NCI-H2227 treated with DMSO at 0.1 percent for 48 hours (cell line): ENCODE results near the gene ISOC2.
A peak's percentile ranks its signal among the peaks of the same experiment; 100 is the strongest.

Experiments used
- DNase-seq: peaks from one replicate; lab custom pipeline; 2025; lab: John Stamatoyannopoulos, UW

ISOC2 gene

DNA sequence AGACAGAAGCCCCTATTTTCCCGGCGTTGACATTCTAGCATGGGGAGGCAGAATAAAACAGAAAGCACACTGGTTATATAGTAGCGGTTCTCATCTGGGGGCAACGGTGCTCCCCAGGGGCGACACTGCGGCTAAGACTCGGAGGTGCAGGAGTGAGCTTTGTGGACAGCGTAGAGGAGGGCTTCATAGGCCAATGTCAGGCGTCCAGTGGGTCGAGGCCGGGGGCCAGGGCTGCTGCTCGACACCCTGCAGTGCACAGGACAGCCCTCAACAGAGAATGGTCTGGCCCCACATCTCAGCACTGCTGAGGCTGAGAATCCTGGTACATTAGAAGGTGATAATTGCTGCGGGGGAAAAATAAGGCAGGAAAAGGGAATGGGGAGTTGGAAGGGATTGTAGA lies 16.5 kb upstream of the ISOC2 start:
- no peak for DNase-seq

DNA sequence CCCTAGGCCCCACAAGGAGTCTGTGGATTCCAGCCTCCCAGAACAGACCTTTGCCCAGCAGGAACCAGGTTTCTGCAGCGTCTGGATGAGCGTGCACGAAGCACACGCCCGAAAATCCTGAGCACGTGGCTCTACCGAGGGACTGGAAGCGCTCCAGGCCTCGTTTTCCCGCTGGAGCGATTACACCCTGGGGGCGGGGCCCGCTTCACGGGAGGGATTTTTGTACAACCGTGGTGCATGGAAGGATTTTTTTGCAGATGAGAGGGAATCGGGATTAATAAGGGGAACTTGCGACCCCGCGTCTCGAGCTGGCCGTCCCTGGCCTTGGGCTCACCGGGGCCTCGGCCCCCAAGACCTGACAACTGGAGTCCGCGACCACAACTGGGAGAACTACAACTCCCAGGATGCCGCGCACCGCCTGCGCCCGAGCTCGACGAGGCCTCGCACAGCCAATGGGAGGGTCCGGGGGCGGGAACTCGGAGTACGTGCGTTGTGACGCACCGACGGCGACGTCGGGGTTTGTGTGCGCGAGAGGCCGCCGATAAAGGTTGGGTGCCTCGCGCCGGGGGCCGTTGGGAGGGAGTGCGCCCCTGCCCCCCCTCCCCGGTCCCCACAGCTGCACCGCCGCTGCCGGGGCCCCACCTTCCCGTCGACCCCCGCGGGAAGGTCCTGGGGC lies 14.8 kb upstream of the ISOC2 start, which contains the start of gene ZNF628:
Gene ZNF628 (plus strand): TSS at position 518 of the 676 bp plus-strand sequence. CDS start 3,294 bp downstream, outside the sequence.
- DNase-seq, result peak; percentile 100

DNA sequence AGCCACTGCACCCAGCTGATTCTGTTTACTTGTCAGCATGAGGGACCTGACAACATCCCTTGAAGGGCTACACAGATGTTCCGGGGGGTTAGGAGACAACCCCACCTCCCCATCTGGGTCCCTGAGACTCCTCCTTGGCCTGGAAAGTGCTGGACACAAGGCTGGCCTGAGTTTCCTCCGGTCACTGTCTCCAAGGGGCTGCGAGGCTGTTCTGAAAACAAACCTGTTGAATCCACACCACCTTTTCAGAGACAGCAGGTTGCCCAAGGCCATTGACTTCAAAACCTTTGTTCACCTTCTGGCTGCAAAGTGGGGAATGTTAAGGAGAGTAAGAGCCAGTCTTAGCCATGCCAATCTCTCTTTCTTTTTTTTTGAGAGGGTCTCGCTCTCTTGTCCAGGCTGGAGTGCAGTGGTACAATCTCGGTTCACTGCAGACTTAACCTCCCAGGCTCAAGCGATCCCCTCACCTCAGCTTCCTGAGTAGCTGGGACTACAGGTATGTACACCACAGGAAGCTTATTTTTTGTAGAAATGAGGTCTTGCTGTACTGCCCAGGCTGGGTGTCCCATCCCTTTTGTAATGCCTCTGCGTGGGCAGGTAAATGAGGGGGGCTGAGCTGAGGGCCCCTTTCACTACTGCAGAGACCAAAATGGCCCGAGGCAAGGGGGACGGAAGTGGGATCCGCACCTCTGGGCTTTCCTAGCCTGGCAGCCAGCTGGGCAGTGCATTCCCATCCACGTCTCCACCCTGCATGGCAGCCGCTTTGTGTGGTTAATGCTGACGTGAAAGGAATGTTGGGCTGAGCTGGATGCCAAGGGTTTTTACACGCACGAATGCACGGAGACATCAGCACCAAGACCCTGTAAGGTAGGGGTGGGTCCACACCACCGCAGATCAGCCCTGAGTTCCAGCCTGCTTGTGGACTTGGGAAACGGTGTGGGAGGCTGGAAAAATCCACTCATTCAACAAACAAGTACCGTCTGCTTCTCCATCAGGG lies 13.1 kb upstream of the ISOC2 start:
- no peak for DNase-seq

DNA sequence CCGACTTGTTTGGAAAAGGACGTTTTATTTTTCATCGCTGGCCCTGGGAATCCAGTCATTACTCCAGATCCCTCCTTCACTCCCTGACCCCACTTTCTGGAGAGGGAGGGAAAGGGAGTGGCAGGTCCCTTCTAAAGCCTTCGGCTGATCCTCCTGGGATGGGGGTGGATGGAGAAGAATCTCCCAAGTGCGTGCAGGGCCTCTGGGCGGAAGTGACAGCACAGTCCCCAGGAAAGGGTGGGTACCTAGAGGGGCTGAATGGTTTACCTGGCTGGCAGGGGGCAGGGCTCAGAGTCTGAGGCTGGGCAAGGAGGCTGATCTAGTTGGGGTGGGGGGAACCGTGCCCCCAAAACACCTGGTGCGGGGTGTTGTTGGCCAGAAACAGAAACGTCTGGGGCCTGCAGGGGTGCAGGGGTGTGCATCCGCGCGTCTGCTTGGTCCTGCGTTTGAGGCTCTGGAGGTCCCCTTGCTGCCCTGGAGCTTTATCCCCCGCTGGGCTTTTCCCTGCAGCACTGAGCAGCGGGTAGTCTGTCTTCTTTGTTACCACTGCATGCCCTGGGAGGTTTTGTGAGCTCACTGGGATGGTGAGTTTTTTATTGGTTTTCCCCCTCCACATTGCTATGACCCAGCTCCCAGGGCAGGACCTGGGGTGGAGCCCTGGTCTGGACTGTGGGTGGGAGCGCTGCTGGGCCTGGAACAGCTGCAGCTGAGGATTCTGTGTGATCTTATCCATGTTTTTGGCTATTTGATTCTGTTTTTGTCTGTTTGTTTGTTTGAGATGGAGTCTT lies 12.0 kb upstream of the ISOC2 start:
- peak; percentile 58 for DNase-seq

DNA sequence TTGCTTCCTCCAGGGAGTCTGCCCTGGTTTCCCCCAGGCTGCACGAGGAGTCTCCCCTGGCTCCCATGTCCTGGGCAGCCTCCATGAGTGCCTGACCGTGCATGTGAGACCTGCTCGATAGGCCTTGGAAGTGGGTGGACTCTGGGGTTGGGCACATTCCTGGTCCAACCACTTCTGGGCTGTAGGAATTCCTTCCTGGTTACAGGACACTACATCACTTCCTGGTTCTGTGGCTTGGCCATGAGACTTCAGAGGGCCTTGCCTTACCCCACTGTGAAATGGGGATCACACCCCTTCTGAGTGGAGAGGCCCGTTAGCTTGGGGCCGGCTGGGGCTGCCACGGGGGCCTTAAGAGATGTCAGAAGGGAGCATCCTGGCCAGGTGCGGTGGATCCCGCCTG lies 11.0 kb upstream of the ISOC2 start:
- no peak for DNase-seq

DNA sequence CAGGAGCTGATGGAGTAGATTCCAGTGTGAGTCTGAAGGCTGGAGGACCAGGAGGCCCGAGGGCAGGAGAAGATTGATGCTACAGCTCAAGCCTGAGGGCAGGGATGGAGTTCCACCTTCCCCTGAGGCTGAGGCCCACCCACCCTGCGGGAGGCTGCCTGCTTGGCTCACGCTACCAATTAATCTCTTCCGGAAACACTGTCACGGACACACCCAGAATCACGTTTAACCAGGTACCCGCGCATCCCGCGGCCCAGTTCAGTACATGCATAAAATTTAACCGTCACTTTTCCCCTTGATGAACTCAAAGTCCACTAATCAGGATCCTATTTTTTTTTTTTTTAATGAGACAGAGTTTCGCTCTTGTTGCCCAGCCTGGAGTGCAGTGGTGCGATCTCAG lies 9.8 kb upstream of the ISOC2 start:
- DNase-seq, result no peak

DNA sequence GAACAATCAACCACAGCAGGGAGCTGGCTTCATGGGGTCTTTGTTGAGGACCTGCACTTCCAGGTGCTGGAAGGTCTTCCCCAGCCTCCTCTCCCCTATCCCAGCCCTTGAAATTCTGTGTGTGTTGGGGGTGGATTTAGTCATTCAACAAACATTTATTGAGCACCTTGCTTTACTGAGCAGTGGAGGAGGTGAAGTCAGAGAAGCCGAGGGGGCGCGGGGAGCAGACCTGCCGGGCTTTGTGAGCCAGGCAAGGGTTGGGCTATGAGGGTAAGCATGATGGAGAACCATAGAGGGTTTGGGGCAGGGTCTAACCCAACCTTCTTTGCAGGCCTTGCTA lies 6.6 kb upstream of the ISOC2 start:
- no peak for DNase-seq

DNA sequence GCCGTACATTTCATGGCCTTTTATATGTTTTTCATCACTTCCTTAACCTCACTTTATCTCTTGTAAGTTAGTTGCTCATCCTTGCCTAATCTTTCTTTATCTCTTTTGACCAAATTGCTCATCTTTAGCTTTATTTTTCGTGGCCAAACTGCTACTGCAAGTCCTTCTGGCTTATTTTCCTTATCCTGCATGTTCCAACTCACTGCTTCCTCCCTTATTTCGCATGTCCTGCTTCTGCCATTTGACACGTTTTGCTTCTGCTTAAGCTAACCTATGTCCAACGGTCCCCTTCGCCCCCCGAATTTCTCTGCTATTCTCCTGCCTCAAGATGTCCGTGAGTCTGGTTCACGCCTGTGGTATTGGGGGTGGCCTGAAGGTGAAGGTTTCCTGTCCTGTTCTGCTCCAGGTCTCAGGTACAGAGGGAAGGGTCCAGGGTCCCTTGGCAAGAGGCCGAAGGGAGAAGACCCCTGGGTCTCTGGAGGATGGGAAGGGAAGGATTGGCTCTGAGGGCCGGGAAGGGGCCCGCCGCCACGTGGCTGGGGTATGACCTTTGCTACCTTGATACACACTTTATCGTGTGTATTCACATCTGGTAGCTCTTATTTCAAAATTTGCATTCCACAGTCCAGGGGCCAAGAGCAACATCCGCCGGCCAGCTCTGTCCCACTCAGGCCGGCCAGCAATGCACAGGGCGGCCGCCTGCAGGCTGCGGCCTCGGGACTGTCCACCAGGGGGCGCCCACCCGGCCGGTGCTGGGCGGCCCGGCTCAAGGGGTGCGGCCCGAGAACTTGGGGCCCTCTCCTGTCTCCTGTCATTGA lies 6.0 kb upstream of the ISOC2 start:
- no peak for DNase-seq

DNA sequence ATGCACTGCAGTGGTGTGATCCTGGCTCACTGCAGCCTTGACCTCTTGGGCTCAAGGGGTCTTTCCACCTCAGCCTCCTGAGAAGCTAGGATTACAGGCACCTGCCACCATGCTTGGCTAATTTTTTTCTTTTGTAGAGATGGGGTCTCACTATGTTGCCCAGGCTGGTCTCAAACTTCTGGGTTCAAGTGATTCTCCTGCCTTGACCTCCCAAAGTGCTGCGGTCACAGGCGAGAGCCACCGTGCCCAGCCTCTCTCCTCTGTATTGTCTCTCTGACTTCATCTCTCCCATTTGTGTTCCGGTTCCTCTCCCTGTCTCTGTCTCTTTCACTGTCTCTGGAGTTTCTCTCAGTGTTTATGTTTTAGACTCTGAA lies 4.8 kb upstream of the ISOC2 start:
- DNase-seq, result no peak

DNA sequence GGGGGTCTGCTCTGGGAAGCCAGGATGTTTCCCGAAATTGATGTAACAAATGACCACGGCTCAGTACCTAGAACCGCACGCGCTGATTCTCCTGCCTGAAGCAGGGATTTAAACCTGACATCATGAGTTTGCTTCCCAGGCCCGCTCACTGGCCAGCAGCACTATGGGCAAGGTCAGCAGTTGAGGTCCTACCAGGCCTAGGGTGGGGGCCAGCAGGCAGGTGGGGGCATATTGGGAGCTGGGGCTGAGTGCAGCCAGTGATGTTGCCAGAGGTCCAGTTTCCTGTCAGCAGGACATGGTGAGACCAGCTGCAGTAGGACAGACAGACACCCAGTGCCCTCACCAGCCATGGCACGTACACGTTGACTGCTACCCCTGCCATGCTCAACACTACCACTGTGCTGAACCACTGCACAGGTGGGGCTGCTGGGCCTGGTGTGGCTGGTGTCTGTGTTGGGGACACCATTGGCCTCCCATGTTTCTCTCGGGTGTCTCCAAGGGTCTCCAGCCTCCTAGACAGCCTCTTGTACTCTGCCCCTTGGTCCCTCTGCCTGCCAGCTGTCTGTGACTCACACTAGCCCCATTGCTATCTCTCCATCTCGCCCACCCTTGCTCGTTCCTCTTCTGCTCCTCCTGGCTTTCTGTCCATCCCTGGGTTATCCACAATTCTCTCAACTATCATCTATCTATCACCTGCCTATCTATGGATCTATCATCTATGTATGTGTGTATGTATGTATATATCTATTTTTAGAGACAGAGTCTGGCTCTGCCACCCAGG lies 4.2 kb upstream of the ISOC2 start:
- no peak for DNase-seq

DNA sequence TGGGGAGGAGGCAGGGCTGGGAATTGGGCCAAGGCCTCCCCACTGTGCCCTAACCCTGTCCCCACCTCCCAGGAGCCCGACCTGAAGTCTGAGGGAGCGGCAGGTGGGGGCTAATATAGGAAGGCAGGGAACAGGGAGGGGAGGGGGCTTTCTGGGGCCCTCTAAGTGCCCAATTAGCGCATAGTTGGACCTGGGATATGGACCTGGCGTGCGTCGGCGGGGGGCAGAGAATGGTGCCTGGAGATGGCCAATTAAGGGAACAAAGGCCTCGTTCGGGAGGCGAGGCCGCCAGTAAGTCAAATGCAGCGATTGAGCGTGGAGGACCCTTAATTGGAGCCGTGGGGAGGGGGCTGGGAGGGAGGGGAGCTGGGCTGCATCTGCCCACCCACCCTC lies 3.2 kb upstream of the ISOC2 start, which contains the start of gene C19orf85:
Gene C19orf85 (minus strand): TSS at position 90 of the 393 bp plus-strand sequence. CDS start 197 bp downstream, outside the sequence.
- DNase-seq, result peak; percentile 89

DNA sequence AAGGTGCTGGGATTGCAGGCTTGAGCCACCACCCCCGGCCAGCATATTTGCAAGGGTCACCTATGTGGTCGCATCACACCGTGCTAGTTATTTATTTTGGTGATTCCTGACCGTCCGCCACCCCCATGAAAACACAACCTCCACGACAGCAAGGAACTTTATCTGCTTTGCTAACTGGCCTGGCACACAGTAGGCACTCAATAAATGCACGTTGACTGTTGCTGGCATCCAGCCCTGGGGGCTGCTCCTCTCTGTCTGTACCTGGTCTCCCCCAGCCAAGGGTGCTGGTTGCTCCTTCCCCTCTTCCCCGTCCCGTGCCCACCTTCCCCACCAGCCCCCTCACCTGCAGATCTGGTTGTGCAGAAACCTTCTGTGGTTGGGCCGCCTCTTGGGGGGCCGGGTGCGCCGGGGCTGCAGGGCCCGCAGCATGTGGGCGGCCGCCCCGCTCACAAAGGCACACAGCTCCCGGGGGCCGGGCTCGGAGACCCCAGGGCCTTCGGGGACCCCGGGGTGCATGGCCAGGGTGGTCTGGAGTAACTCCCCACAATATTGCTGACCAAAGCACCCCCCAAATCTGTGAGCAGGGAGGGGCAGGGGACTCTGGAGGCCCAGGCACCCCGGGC lies 2.7 kb upstream of the ISOC2 start:
- no peak for DNase-seq

DNA sequence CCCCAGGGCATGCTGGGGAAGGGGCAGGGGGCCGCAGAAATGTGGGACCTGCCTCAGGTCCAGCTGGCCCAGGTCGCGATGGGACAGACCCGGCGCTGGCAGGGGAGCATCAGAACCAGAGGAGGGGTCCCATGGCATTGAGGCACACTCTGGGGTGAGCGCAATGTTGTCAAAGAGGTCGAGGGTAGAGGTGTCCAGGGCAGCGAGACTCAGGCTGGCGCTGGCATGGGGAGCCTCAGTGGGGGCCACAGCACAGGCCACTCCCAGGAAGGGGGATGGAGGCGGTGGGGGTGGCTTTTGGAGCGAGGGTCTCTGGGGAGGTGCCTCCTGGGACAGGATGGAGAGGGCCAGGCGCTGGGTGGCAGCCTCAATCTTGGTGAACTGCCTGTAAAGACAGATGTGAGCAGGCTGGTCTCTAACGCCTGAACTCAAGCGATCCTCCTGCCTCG lies 2.2 kb upstream of the ISOC2 start:
- no peak for DNase-seq

DNA sequence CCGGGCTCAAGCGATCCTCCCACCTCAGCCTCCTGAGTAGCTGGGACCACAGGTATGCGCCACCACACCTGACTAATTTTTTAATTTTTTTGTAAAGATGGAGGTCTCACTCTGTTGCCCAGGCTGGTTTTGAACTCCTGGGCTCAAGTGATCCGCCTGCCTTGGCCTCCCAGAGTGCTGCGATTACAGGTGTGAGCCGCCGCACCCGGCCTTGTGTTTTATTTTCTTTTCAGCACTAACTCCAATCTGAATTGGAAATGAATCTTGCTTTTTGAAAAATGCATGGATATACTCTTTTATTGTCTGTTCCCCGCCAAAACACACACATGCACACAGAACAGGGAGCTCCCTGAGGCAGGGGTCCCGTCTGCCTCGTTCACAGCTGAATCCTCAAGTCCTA lies 1.3 kb upstream of the ISOC2 start:
- no peak for DNase-seq

DNA sequence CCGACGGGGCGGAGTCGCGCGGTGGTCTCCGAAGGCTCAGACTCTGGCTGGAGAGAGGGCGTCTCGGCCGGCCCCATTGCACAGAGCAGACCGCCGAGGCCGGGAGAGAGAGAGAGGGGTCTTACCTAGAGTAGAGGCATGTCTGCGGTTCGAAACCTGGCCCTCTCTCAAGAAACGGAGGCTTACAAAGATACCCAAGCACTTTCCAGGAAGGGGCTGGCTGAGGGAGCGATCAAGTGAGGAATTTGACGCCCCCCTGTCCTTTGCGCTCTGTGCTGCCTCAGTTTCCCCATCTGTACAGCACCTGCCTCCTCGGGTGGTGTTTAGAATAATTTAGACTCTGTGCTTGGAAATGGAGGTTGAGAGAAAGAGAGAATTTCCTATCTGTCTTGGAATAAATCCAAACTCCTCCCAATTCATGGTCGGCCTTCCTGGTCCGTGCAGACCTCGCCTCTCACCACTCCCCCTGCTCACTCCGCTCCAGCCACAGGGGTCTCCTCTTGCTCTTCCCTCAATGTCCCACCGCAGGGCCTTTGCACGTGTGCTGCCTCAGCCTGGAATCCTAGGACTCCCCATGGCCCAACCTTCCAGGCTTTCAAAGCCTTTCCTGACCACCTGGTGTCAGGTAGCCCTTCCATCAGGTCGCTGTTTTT lies 658 bp upstream of the ISOC2 start:
- no peak for DNase-seq

DNA sequence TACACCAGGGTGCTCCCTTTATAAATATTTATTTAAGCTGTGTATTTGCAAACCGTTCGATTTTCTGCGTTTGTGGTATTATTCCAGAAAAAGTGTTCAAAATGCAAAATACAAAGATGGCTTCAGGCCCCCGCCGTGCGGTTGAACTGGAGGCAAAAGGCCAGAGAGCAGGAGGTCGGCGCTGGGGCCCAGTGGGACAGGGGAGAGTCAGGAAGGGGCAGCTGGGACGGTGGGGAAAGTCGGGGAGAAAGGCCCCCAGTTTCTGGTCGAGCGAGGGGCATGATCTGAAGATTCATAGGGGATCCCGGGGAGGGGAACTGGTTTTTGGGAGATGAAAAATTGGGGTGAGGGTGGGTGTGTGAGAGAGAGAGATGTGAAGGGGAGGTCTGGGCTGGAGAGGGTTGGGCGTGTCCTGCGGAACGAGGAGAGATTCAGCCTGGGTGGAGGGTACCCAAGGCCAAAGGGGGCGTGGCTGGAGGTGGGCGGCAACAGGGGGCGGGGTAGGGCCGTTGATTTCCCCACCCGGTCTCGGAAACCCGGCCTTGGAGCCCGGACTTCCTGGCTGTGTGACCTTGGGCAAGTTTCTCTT lies 678 bp downstream of the ISOC2 start:
- DNase-seq, result peak; percentile 78

DNA sequence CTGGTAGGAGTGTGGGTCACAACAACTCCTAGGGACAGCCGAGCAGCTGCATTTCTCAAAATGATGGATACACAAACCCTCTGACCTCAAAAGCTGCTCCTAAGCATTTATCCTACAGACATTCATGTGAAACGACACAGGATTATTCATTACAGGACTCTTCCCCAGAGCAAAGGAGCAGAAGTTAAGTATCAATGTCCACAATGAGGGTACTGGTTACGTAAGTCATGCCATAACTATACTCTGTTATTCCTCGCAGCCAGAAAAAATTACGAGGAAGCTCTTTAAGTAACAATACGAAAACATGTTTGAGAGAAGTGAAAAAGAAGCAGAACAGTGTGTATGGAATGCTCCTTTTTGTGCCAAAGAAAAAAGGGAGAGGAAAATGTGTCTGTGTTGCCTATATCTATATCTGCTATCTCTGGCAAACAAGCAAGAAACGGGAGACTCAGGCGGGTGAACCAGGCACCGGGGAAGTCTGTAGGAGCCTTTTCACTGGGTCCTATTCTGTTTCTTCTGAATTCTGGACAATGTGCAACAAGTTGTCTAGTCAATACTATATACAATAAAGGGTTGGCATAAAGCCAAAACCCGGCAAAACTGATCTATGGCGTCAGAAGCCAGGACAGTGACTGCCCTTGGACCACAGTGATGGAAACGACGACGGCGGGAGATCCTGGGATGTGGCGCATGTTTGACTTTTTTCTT lies 1.3 kb downstream of the ISOC2 start:
- peak; percentile 88 for DNase-seq

DNA sequence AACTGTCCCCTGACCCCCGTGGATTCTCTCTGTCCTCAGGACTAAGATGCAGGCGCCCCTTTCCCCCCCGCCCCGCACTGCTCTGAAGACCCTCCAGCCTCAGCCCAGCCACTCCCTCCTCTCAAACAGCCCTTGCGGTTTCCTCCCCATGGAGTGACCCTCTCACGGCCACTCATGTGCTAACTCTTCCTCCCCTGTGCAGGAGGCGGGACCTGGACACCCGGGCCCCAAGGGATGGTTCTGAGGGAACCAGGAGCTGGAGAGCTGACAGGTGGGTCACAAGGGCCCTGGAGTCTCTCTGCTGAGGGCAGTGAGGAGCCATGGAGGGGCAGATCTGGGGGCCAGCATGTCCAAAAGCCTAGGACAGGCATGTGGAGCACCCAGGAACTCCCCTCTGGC lies 1.9 kb downstream of the ISOC2 start:
- no peak for DNase-seq
